ENCODE results near the gene FHIT.

DNA sequence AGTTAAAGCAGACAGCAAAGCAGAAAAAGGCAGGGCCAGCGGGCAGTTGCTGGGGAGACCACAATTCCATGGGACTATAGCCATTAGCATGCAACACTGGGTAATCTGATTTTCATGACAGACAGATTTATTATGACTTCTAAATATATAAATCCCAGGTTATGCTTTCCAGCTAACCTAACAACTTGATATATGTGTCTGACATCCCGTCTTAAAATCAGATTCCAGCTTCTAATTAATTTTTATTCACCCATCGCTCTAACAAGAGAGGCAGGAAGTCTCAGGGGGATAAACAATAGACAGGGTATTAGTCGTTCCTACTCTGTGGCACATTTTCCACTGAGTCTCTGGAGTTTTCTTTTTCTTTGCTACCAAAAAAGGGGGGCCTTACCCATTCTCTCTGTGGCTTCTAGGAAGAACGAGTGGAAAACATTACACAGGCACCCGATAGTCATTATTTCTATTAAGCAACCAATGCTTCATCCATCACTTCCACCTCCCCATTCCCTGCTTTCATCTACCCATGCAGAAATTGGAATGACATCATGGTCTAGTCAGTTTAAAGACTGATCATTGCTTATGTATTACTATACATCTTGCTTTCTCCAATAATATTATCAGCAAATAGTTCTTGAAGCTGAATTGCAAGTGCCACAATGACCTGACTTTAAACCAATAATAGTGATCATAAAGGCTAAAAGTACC is 173.1 kb downstream of the FHIT start:
- TF ChIP-seq, protein P1, sequence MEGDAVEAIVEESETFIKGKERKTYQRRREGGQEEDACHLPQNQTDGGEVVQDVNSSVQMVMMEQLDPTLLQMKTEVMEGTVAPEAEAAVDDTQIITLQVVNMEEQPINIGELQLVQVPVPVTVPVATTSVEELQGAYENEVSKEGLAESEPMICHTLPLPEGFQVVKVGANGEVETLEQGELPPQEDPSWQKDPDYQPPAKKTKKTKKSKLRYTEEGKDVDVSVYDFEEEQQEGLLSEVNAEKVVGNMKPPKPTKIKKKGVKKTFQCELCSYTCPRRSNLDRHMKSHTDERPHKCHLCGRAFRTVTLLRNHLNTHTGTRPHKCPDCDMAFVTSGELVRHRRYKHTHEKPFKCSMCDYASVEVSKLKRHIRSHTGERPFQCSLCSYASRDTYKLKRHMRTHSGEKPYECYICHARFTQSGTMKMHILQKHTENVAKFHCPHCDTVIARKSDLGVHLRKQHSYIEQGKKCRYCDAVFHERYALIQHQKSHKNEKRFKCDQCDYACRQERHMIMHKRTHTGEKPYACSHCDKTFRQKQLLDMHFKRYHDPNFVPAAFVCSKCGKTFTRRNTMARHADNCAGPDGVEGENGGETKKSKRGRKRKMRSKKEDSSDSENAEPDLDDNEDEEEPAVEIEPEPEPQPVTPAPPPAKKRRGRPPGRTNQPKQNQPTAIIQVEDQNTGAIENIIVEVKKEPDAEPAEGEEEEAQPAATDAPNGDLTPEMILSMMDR (conservative IDR thresholded peaks at IDR 0.05) = no peak
- no peak for TF ChIP-seq EZH2 (IDR thresholded peaks at IDR 0.05; ENCODE audit: low read depth)

Measured in PC-9 (cell line).